Dedifferentiated amniotic fluid mesenchymal stem cell (primary cell): Measurements from ENCODE around the gene SMARCD3.

Experiments used
- DNase-seq: peaks from one replicate; pipeline ENCODE4 v3.0.0-alpha.2; 2016; ENCODE audit errors: extremely low spot score

Gene SMARCD3

GRCh38 chr7:151208253-151208862 lies 40.1 kb downstream of the SMARCD3 start:
- no peak for DNase-seq

GRCh38 chr7:151207804-151208203 lies 40.7 kb downstream of the SMARCD3 start:
- DNase-seq: no peak

- DNase-seq: no peak
These were observed 41.2 kb downstream of the SMARCD3 start for GRCh38 chr7:151207315-151207714.

- DNase-seq: no peak
These were observed 41.6 kb downstream of the SMARCD3 start for GRCh38 chr7:151206914-151207313.

- no peak for DNase-seq
These were observed 42.8 kb downstream of the SMARCD3 start for GRCh38 chr7:151205730-151206129.

- DNase-seq: no peak
These were observed 44.0 kb downstream of the SMARCD3 start for GRCh38 chr7:151204383-151205032.

GRCh38 chr7:151202836-151203235 lies 45.7 kb downstream of the SMARCD3 start:
- no peak for DNase-seq

GRCh38 chr7:151201751-151202150 lies 46.7 kb downstream of the SMARCD3 start:
- DNase-seq: no peak

GRCh38 chr7:151201344-151201743 lies 47.1 kb downstream of the SMARCD3 start:
- DNase-seq: no peak

- DNase-seq: no peak
These were observed 49.3 kb downstream of the SMARCD3 start for GRCh38 chr7:151198945-151199848.

GRCh38 chr7:151197932-151198331 lies 50.6 kb downstream of the SMARCD3 start:
- no peak for DNase-seq

- DNase-seq: no peak
These were observed 52.7 kb downstream of the SMARCD3 start for GRCh38 chr7:151195616-151196450.

- DNase-seq: no peak
These were observed 54.3 kb downstream of the SMARCD3 start for GRCh38 chr7:151194188-151194587.

GRCh38 chr7:151193203-151193978 lies 55.1 kb downstream of the SMARCD3 start:
- DNase-seq: no peak

- no peak for DNase-seq
These were observed 56.4 kb downstream of the SMARCD3 start for GRCh38 chr7:151192002-151192539.

GRCh38 chr7:151191544-151191943 lies 57.0 kb downstream of the SMARCD3 start:
- no peak for DNase-seq

GRCh38 chr7:151189038-151189437 lies 59.5 kb downstream of the SMARCD3 start:
- DNase-seq: no peak
